ENCODE measurements around the gene SPATA19.

DNA sequence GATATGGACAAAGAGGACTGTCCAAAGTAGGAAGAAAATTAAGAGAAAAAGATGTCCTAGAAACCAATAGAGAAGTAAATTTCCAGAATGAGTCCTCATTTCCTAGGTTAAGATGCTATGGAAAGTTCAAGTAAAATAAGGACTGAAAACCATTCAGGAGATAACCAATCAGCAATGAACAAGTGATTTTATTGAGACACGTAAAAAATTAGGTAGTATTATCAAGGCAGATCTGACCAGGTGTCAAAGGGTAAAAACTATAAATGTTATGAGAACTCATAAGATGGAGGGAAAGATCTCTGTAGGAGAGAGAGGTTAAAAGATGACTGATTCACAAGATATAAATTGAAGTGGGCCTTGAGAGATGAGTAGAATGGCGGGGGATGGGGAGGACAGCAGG lies 50.2 kb downstream of the SPATA19 start:
- TF ChIP-seq GATA2 (IDR thresholded peaks at IDR 0.05; ENCODE audit: low read depth, low read length), result no peak
- no peak for TF ChIP-seq GATA3 (IDR thresholded peaks at IDR 0.05; ENCODE audit: low read depth, low read length)
